GM19452 (cell line): Measurements from ENCODE around the gene SORCS2.
"Not testable (repeated sequence)": the region's sequence is repeated elsewhere in the genome, so short reads cannot be mapped to it uniquely, and the experiment has no call there.

Source experiments
- ATAC-seq: cut with Tn5 transposase; IDR thresholded peaks from one replicate; pipeline ENCODE4 v1.9.1; 2021; ENCODE audit not compliant: unreplicated experiment

The SORCS2 gene

GRCh38 chr4:7159923-7160322 is 32.4 kb upstream of the SORCS2 start:
- ATAC-seq: no peak

GRCh38 chr4:7160439-7160838 is 31.9 kb upstream of the SORCS2 start:
- no peak for ATAC-seq

- ATAC-seq: no peak
These were observed 31.3 kb upstream of the SORCS2 start for GRCh38 chr4:7160951-7161440.

GRCh38 chr4:7161721-7162214 is 30.6 kb upstream of the SORCS2 start:
- ATAC-seq: no peak

GRCh38 chr4:7165056-7165873 is 27.1 kb upstream of the SORCS2 start:
- not testable (repeated sequence) for ATAC-seq

- ATAC-seq: no peak
These were observed 26.5 kb upstream of the SORCS2 start for GRCh38 chr4:7165874-7166201.

- ATAC-seq: no peak
These were observed 26.1 kb upstream of the SORCS2 start for GRCh38 chr4:7166237-7166636.

- ATAC-seq: no peak
These were observed 25.2 kb upstream of the SORCS2 start for GRCh38 chr4:7166981-7167700.

- ATAC-seq: no peak
These were observed 24.6 kb upstream of the SORCS2 start for GRCh38 chr4:7167706-7168105.

- no peak for ATAC-seq
These were observed 24.2 kb upstream of the SORCS2 start for GRCh38 chr4:7168106-7168505.

- ATAC-seq: no peak
These were observed 23.2 kb upstream of the SORCS2 start for GRCh38 chr4:7169134-7169533.

GRCh38 chr4:7170012-7170411 is 22.3 kb upstream of the SORCS2 start:
- ATAC-seq: no peak

- no peak for ATAC-seq
These were observed 21.0 kb upstream of the SORCS2 start for GRCh38 chr4:7171191-7171900.

GRCh38 chr4:7172508-7172907 is 19.8 kb upstream of the SORCS2 start:
- no peak for ATAC-seq

- ATAC-seq: no peak
These were observed 19.4 kb upstream of the SORCS2 start for GRCh38 chr4:7172946-7173345.

- no peak for ATAC-seq
These were observed 18.4 kb upstream of the SORCS2 start for GRCh38 chr4:7173841-7174449.

- ATAC-seq: no peak
These were observed 13.2 kb upstream of the SORCS2 start for GRCh38 chr4:7179158-7179557.

- ATAC-seq: no peak
These were observed 11.4 kb upstream of the SORCS2 start for GRCh38 chr4:7180938-7181337.

- no peak for ATAC-seq
These were observed 9.7 kb upstream of the SORCS2 start for GRCh38 chr4:7182616-7183015.

GRCh38 chr4:7183161-7183560 is 9.2 kb upstream of the SORCS2 start:
- ATAC-seq: no peak

GRCh38 chr4:7183780-7184460 is 8.4 kb upstream of the SORCS2 start:
- ATAC-seq: no peak
